OCI-LY7 (cell line): Measurements from ENCODE around the gene ACER1. TPM values are rescaled to one million over a fixed set of nuclear protein-coding genes. Genes with fewer than 3 reads are reported as not detected.
"Not testable (repeated sequence)": the region's sequence is repeated elsewhere in the genome, so short reads cannot be mapped to it uniquely, and the experiment has no call there.

ENCODE experiments used
- BruUV-seq: library from RNA; stranded (reverse); fragments of 400-500 nt; replicated peaks from 2 replicates; lab custom pipeline; 2021; lab: Mats Ljungman, UMichigan
- CTCF ChIA-PET: fragments of 300-600 bp; sonication (Branson Sonifier 250); formaldehyde crosslinking; loops from one replicate; lab custom pipeline; 2022; ENCODE audit warnings: antibody characterized with exemption; ENCODE audit not compliant: unreplicated experiment; lab: Charles Lee
- POLR2A ChIA-PET: fragments of 300-600 bp; sonication (Branson Sonifier 250); formaldehyde crosslinking; loops from one replicate; lab custom pipeline; 2022; ENCODE audit warnings: antibody characterized with exemption; lab: Charles Lee
- DNase-seq: peaks from one replicate; pipeline ENCODE4 v3.0.0-alpha.2; 2015; ENCODE audit warnings: low spot score
- H2AFZ ChIP-seq: fragments of 200-600 bp; sonication (generic), shearing (Covaris generic); 2 replicates; pipeline ENCODE4 v1.6.1; 2014; ENCODE audit warnings: mild to moderate bottlenecking, antibody characterized with exemption, low read length, moderate library complexity
- H3K27ac ChIP-seq: fragments of 200-600 bp; sonication (generic); 2 replicates; pipeline ENCODE4 v1.5.1; 2014; ENCODE audit warnings: mixed run types, low read depth, mild to moderate bottlenecking, moderate library complexity, low read length, inconsistent platforms; ENCODE audit not compliant: poor library complexity, severe bottlenecking
- H3K36me3 ChIP-seq: fragments of 200-600 bp; sonication (generic); 2 replicates; pipeline ENCODE4 v1.6.1; 2014; ENCODE audit warnings: mild to moderate bottlenecking, antibody characterized with exemption, low read length, moderate library complexity, mixed read lengths; ENCODE audit not compliant: insufficient read depth
- H3K4me1 ChIP-seq: fragments of 200-600 bp; sonication (generic); 2 replicates; pipeline ENCODE4 v1.5.1; 2014; ENCODE audit warnings: mild to moderate bottlenecking, low read length; ENCODE audit not compliant: insufficient read depth, poor library complexity, severe bottlenecking
- H3K4me2 ChIP-seq: fragments of 200-600 bp; sonication (generic); 2 replicates; pipeline ENCODE4 v1.6.1; 2014; ENCODE audit warnings: mild to moderate bottlenecking, low read length
- H3K4me3 ChIP-seq: fragments of 200-600 bp; sonication (generic); 2 replicates; pipeline ENCODE4 v1.5.1; 2014; ENCODE audit warnings: mild to moderate bottlenecking, low read depth, low read length; ENCODE audit not compliant: poor library complexity, severe bottlenecking
- H3K79me2 ChIP-seq: fragments of 200-600 bp; sonication (generic); 2 replicates; pipeline ENCODE4 v1.6.1; 2016; ENCODE audit warnings: low read depth, mild to moderate bottlenecking, low read length, moderate library complexity, mixed read lengths; ENCODE audit not compliant: insufficient read depth
- H3K9me2 ChIP-seq: fragments of 200-600 bp; sonication (generic); 2 replicates; pipeline ENCODE4 v1.6.1; 2016; ENCODE audit warnings: mild to moderate bottlenecking, low read length, mixed read lengths; ENCODE audit not compliant: insufficient read depth
- H3K9me3 ChIP-seq: fragments of 200-600 bp; sonication (generic); 2 replicates; pipeline ENCODE4 v1.6.1; 2014; ENCODE audit warnings: mild to moderate bottlenecking, mixed run types, low read length, mixed read lengths
- H4K20me1 ChIP-seq: fragments of 200-600 bp; sonication (generic); 2 replicates; pipeline ENCODE4 v1.6.1; 2014; ENCODE audit warnings: mild to moderate bottlenecking, antibody characterized with exemption, low read length, moderate library complexity, mixed read lengths; ENCODE audit not compliant: insufficient read depth
- EZH2phosphoT487 ChIP-seq: fragments of 200-600 bp; sonication (generic); IDR thresholded peaks from 2 replicates; pipeline ENCODE4 v1.6.1; 2018; ENCODE audit warnings: low read depth, borderline replicate concordance, mild to moderate bottlenecking, mixed run types, antibody characterized with exemption, low read length, moderate library complexity, mixed read lengths
- intact Hi-C: fragments of 100-400 bp; cut with micrococcal nuclease; formaldehyde crosslinking; loops from one replicate; pipeline ENCODE4 v1.10.0; 2022; ENCODE audit not compliant: unreplicated experiment
- total RNA-seq, 2 experiments: library from RNA; depleted of rRNA in 1 of 2; stranded (reverse); fragments of >200 nt in 1 of 2; shearing (Covaris generic) in 1 of 2; gene quantifications; 2 replicates each; pipeline ENCODE4 v1.2.3, GENCODE V29; 2014 to 2022
- TF ChIP-seq, protein P1 (sequence below): fragments of 200-600 bp; sonication (generic); conservative IDR thresholded peaks from 2 replicates; pipeline ENCODE4 v1.5.1; 2014; ENCODE audit warnings: mild to moderate bottlenecking, antibody characterized with exemption, low read length, moderate library complexity, mixed read lengths

Gene ACER1
- total RNA-seq, 2 experiments from 2014 or later = not detected

DNA sequence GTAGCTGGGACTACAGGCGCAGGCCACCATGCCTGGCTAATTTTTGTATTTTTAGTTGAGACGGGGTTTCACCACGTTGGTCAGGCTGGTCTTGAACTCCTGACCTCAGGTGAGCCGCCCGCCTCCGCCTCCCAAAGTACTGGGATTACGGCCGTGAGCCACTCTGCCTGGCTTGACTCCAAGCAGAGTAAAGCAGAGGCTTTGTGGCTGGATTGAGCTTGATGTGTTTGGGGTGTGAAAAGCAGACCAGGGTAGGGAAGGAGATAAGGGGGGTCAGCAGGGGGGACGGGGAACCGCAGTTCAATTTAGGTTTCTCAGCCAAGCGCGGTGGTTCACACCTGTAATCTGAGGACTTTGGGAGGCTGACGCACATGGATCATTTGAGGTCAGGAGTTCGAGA, 23.8 kb upstream of the ACER1 start:
- Histone ChIP-seq H3K4me2 (no peak overlapping the region), H3K4me1 (peaks cover 4% of the 10 kb centered on the region), H3K4me3 (no peak overlapping the region), H3K79me2 (peaks cover 5% of the 10 kb centered on the region; the same call in 1 of the 2 replicates), H2AFZ (no peak overlapping the region), H4K20me1 (no peaks in the 10 kb centered on the region), H3K9me2 (no peaks in the 10 kb centered on the region), H3K36me3 (no peaks in the 10 kb centered on the region), H3K9me3 (peaks cover 6% of the 10 kb centered on the region; the same call in 1 of the 2 replicates), H3K27ac (no peak overlapping the region)
- ChIA-PET CTCF (no interaction called here), POLR2A (no interaction called here)
- intact Hi-C loops = no loop called here
- BruUV-seq = no TSS peak
- TF ChIP-seq, protein P1, sequence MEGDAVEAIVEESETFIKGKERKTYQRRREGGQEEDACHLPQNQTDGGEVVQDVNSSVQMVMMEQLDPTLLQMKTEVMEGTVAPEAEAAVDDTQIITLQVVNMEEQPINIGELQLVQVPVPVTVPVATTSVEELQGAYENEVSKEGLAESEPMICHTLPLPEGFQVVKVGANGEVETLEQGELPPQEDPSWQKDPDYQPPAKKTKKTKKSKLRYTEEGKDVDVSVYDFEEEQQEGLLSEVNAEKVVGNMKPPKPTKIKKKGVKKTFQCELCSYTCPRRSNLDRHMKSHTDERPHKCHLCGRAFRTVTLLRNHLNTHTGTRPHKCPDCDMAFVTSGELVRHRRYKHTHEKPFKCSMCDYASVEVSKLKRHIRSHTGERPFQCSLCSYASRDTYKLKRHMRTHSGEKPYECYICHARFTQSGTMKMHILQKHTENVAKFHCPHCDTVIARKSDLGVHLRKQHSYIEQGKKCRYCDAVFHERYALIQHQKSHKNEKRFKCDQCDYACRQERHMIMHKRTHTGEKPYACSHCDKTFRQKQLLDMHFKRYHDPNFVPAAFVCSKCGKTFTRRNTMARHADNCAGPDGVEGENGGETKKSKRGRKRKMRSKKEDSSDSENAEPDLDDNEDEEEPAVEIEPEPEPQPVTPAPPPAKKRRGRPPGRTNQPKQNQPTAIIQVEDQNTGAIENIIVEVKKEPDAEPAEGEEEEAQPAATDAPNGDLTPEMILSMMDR = no peak
- TF ChIP-seq EZH2phosphoT487 = no peak
- no peak for DNase-seq

DNA sequence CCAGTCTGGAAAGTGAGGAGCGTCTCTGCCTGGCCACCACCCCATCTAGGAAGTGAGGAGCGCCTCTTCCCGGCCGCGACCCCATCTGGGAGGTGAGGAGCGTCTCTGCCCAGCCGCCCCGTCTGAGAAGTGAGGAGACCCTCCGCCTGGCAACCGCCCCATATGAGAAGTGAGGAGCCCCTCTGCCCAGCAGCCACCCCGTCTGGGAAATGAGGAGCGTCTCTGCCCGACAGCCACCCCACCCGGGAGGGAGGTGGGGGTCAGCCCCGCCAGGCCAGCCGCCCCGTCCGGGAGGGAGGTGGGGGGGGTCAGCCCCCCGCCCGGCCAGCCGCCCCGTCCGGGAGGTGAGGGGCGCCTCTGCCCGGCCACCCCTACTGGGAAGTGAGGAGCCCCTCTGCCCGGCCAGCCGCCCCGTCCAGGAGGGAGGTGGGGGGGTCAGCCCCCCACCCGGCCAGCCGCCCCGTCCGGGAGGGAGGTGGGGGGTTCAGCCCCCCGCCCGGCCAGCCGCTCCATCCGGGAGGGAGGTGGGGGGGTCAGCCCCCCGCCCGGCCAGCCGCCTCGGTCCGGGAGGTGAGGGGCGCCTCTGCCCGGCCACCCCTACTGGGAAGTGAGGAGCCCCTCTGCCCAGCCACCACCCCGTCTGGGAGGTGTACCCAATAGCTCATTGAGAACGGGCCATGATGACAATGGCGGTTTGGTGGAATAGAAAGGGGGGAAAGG, 22.1 kb upstream of the ACER1 start:
- H3K9me2 ChIP-seq, intact Hi-C loops, H2AFZ ChIP-seq, H3K9me3 ChIP-seq, H3K4me3 ChIP-seq, H3K79me2 ChIP-seq, H3K36me3 ChIP-seq, CTCF ChIA-PET, POLR2A ChIA-PET, BruUV-seq, H4K20me1 ChIP-seq, H3K4me1 ChIP-seq, H3K27ac ChIP-seq, H3K4me2 ChIP-seq, DNase-seq: not testable (repeated sequence)

DNA sequence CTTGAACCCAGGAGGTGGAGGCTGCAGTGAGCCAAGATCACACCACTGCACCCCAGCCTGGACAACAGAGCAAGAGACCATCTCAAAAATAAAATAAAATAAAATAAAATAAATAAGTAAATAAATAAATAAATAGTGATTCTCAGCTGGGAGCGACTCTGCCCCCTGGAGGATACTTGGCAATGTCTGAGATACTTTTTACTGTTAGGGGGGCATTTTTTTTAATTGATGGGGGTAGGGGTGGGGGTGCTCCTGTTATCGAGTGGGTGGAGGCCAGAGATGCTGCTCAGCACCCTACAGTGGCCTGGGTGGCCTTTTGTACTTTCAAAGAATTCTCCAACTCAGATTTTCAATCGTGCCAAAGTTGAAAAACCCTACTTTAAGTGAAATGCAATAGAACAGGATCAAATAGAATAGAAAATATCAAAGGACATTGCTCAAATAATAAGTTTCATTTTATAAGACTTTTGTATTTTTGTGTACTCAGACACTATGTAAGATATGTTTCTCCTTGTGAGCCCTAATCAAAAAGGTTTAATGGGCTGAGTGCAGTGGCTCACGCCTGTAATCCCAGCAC, 20.8 kb upstream of the ACER1 start:
- Histone ChIP-seq H3K4me2 (no peak overlapping the region), H4K20me1 (no peaks in the 10 kb centered on the region), H3K9me3 (peaks cover 8% of the 10 kb centered on the region; the same call in 1 of the 2 replicates), H3K79me2 (no peaks in the 10 kb centered on the region), H2AFZ (no peak overlapping the region), H3K27ac (no peak overlapping the region), H3K4me3 (no peak overlapping the region), H3K36me3 (no peaks in the 10 kb centered on the region), H3K9me2 (no peaks in the 10 kb centered on the region), H3K4me1 (no peaks in the 10 kb centered on the region)
- TF ChIP-seq, protein P1 = peak; percentile 66
- no peak for TF ChIP-seq EZH2phosphoT487
- CTCF ChIA-PET = no interaction called here
- no TSS peak for BruUV-seq
- DNase-seq = peak; percentile 25
- intact Hi-C loops = no loop called here
- POLR2A ChIA-PET = no interaction called here
